ENCODE data around the gene KCNJ2.

DNA sequence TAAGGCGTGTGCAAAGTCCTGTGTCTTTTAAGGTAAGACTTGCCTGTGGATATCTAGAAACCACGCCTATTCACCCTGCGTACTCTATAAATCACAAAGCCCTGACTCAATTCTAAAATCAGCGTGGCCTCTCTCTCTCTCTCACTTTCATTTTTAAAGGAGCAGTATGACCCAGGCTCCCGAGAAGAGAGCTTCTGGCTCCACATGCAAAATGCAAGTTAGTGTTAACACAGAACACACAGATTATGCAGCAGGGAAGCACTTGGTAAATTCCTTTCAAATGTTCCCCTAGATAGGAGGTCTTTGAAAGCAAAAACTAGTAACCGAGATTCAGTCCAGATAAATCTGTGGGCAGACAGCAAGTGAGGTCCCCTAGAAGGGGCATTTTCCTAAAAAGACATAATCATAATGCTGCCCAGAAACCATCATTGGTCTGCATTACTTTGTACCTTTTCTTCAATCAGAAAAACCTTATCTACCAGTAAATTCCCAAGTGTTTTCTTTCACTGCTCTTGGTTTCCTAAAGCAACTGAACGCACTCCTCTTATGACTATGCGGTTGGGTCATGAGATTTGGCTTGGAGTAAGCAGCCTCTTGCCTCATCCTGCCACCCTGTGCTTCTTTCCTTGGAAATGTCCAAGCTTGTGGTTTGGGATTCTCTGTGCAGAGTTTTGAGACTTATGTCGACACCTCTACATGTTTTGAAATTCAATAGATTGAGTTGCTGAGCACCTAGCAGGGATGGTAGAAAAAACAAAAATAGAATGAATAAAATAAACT is 31.7 kb upstream of the KCNJ2 start:
- TF ChIP-seq, protein P1, sequence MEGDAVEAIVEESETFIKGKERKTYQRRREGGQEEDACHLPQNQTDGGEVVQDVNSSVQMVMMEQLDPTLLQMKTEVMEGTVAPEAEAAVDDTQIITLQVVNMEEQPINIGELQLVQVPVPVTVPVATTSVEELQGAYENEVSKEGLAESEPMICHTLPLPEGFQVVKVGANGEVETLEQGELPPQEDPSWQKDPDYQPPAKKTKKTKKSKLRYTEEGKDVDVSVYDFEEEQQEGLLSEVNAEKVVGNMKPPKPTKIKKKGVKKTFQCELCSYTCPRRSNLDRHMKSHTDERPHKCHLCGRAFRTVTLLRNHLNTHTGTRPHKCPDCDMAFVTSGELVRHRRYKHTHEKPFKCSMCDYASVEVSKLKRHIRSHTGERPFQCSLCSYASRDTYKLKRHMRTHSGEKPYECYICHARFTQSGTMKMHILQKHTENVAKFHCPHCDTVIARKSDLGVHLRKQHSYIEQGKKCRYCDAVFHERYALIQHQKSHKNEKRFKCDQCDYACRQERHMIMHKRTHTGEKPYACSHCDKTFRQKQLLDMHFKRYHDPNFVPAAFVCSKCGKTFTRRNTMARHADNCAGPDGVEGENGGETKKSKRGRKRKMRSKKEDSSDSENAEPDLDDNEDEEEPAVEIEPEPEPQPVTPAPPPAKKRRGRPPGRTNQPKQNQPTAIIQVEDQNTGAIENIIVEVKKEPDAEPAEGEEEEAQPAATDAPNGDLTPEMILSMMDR (IDR thresholded peaks at IDR 0.05; ENCODE audit: poor library complexity, severe bottlenecking): no peak
- TF ChIP-seq, protein P2, sequence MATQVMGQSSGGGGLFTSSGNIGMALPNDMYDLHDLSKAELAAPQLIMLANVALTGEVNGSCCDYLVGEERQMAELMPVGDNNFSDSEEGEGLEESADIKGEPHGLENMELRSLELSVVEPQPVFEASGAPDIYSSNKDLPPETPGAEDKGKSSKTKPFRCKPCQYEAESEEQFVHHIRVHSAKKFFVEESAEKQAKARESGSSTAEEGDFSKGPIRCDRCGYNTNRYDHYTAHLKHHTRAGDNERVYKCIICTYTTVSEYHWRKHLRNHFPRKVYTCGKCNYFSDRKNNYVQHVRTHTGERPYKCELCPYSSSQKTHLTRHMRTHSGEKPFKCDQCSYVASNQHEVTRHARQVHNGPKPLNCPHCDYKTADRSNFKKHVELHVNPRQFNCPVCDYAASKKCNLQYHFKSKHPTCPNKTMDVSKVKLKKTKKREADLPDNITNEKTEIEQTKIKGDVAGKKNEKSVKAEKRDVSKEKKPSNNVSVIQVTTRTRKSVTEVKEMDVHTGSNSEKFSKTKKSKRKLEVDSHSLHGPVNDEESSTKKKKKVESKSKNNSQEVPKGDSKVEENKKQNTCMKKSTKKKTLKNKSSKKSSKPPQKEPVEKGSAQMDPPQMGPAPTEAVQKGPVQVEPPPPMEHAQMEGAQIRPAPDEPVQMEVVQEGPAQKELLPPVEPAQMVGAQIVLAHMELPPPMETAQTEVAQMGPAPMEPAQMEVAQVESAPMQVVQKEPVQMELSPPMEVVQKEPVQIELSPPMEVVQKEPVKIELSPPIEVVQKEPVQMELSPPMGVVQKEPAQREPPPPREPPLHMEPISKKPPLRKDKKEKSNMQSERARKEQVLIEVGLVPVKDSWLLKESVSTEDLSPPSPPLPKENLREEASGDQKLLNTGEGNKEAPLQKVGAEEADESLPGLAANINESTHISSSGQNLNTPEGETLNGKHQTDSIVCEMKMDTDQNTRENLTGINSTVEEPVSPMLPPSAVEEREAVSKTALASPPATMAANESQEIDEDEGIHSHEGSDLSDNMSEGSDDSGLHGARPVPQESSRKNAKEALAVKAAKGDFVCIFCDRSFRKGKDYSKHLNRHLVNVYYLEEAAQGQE (IDR thresholded peaks at IDR 0.05; ENCODE audit: borderline replicate concordance): no peak
- no peak for TF ChIP-seq MXI1 (conservative IDR thresholded peaks at IDR 0.05; ENCODE audit: poor library complexity, severe bottlenecking)
